ENCODE data around the gene CCDC50.

The CCDC50 gene

GRCh38 chr3:191290311-191291025 lies 38.7 kb upstream of the CCDC50 start:
- CTCF ChIA-PET, result interaction anchor here (0.6 kb wide), 1 partner anchor 63 kb away, joined by 3 read pairs; no protein-coding TSS in a partner anchor
- DNase-seq (ENCODE audit: extremely low spot score), result no peak
- POLR2A ChIA-PET, result no interaction called here
- TF ChIP-seq ARNT (IDR thresholded peaks at IDR 0.05) (no peak), ZNF384 (IDR thresholded peaks at IDR 0.05) (no peak), SP1 (IDR thresholded peaks at IDR 0.05) (no peak), L3MBTL2 (conservative IDR thresholded peaks at IDR 0.05) (no peak), TARDBP (IDR thresholded peaks at IDR 0.05) (no peak), NFRKB (IDR thresholded peaks at IDR 0.05) (no peak), FOXM1 (IDR thresholded peaks at IDR 0.05; ENCODE audit: borderline replicate concordance) (no peak), SUZ12 (IDR thresholded peaks at IDR 0.05) (no peak), ELF4 (IDR thresholded peaks at IDR 0.05) (no peak), HDGF (IDR thresholded peaks at IDR 0.05; ENCODE audit: borderline replicate concordance) (no peak), BHLHE40 (IDR thresholded peaks at IDR 0.05; ENCODE audit: borderline replicate concordance) (no peak)

DNA sequence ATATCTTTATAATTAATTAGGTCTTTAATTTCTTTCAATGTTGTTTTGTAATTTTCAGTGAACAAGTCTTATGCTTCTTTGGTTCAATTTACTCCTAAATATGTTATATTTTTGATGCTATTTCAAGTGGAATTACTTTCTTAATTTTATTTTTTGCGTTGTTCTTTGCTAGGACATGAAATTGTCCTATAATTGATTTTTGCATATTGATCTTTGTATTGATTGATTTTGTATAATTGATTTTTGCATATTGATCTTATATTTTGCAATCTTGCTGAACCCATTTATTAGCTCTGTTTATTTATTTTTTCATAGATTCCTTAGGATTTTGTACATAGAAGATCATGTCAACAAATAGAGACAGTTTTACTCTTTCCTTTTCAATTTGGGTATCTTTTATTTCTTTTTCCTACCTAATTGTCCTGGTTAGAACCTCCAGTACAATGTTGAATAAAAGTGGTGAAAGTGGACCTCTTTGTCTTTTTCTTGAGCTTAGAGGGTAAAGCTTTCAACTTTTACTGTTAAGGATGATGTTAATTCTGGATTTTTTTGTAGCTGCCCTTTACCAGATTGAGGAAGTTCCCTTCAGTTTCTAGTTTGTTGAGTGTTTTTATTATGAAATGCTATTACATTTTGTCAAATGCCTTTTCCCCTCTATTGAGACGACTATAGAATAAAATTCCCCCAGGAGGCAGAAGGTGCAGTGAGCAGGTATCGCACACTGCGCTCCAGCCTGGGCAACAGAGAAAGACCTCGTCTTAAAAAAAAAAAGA lies 36.8 kb upstream of the CCDC50 start:
- ChIA-PET POLR2A (no interaction called here), CTCF (no interaction called here)
- no peak for DNase-seq (ENCODE audit: extremely low spot score)
- no peak for TF ChIP-seq FOXM1 (IDR thresholded peaks at IDR 0.05; ENCODE audit: borderline replicate concordance)
- no peak for TF ChIP-seq ZNF384 (IDR thresholded peaks at IDR 0.05)
- TF ChIP-seq FOXA1 (IDR thresholded peaks at IDR 0.05), result no peak

GRCh38 chr3:191294291-191294690 lies 34.9 kb upstream of the CCDC50 start:
- no peak for TF ChIP-seq FOXA1 (IDR thresholded peaks at IDR 0.05)
- TF ChIP-seq SUZ12 (IDR thresholded peaks at IDR 0.05), result no peak
- TF ChIP-seq, protein P1, sequence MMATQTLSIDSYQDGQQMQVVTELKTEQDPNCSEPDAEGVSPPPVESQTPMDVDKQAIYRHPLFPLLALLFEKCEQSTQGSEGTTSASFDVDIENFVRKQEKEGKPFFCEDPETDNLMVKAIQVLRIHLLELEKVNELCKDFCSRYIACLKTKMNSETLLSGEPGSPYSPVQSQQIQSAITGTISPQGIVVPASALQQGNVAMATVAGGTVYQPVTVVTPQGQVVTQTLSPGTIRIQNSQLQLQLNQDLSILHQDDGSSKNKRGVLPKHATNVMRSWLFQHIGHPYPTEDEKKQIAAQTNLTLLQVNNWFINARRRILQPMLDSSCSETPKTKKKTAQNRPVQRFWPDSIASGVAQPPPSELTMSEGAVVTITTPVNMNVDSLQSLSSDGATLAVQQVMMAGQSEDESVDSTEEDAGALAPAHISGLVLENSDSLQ (IDR thresholded peaks at IDR 0.05), result 0 out of 2 replicates have a peak, but pooled peaks have one; percentile 7
- DNase-seq (ENCODE audit: extremely low spot score), result no peak
- CTCF ChIA-PET, result no interaction called here
- POLR2A ChIA-PET, result no interaction called here

DNA sequence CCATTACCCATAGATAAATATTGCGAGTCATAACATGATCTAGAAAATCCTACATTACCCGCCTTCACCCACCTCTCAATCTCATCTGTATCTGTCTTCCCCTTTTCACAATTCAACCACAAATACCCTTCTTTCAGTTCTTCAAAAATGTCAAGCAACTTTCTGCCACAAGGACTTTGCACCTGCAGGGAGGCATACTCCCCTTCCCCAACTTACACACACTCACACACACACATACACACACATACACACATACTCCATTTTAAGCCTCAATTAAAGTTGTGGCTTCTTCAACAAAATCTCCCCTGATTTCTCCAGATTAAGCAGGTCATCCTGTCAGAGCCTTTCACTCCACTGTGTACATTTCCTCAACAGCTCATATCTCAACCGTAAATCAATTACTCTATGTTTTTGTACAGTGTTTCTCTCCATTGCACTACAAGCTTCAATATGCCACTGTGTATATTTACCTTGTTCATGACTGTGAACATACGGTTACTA lies 33.1 kb upstream of the CCDC50 start:
- ChIA-PET CTCF (no interaction called here), POLR2A (no interaction called here)
- TF ChIP-seq FOXA1 (IDR thresholded peaks at IDR 0.05) (no peak), HDGF (IDR thresholded peaks at IDR 0.05; ENCODE audit: borderline replicate concordance) (no peak), L3MBTL2 (conservative IDR thresholded peaks at IDR 0.05) (no peak), FOXK2 (IDR thresholded peaks at IDR 0.05) (no peak), ARNT (IDR thresholded peaks at IDR 0.05) (no peak), ZNF384 (IDR thresholded peaks at IDR 0.05) (no peak), LEF1 (IDR thresholded peaks at IDR 0.05; ENCODE audit: borderline replicate concordance) (no peak), FOXM1 (IDR thresholded peaks at IDR 0.05; ENCODE audit: borderline replicate concordance) (no peak), SUZ12 (IDR thresholded peaks at IDR 0.05) (no peak), NFRKB (IDR thresholded peaks at IDR 0.05) (no peak), ELF4 (IDR thresholded peaks at IDR 0.05) (no peak), SP1 (IDR thresholded peaks at IDR 0.05) (no peak), BHLHE40 (IDR thresholded peaks at IDR 0.05; ENCODE audit: borderline replicate concordance) (no peak), CTBP1 (IDR thresholded peaks at IDR 0.05; ENCODE audit: borderline replicate concordance) (no peak), TARDBP (IDR thresholded peaks at IDR 0.05) (no peak)
- TF ChIP-seq, protein P1 (IDR thresholded peaks at IDR 0.05), result no peak
- no peak for DNase-seq (ENCODE audit: extremely low spot score)

DNA sequence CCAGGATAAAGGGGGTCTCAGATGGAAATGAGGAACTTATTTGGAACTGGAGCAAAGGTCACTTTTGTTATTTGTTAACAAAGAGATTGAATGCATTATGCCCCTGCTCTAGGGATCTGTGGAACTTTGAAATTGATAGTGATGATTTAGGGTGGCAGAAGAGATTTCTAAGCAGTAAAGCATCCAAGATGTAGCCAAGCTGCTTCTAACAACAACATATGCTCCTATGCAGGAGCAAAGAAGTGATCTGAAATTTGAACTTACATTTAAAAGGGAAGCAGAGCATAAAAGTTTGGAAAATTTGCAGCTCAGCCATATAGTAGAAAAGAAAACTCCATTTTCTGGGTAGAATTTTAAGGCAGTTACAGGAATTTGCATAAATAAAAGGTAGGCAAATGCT lies 30.3 kb upstream of the CCDC50 start:
- POLR2A ChIA-PET, result no interaction called here
- CTCF ChIA-PET, result no interaction called here
- no peak for DNase-seq (ENCODE audit: extremely low spot score)
- TF ChIP-seq CTBP1 (IDR thresholded peaks at IDR 0.05; ENCODE audit: borderline replicate concordance) (no peak), L3MBTL2 (conservative IDR thresholded peaks at IDR 0.05) (no peak), FOXM1 (IDR thresholded peaks at IDR 0.05; ENCODE audit: borderline replicate concordance) (no peak), ZNF384 (IDR thresholded peaks at IDR 0.05) (no peak), BHLHE40 (IDR thresholded peaks at IDR 0.05; ENCODE audit: borderline replicate concordance) (no peak), ARNT (IDR thresholded peaks at IDR 0.05) (no peak), LEF1 (IDR thresholded peaks at IDR 0.05; ENCODE audit: borderline replicate concordance) (no peak), TARDBP (IDR thresholded peaks at IDR 0.05) (no peak), FOXK2 (IDR thresholded peaks at IDR 0.05) (no peak)
- TF ChIP-seq, protein P1 (IDR thresholded peaks at IDR 0.05), result no peak

- TF ChIP-seq FOXM1 (IDR thresholded peaks at IDR 0.05; ENCODE audit: borderline replicate concordance), result no peak
- no peak for TF ChIP-seq FOXA1 (IDR thresholded peaks at IDR 0.05)
- no peak for TF ChIP-seq ZNF384 (IDR thresholded peaks at IDR 0.05)
- TF ChIP-seq, protein P1 (IDR thresholded peaks at IDR 0.05), result no peak
- TF ChIP-seq SP1 (IDR thresholded peaks at IDR 0.05), result no peak
- TF ChIP-seq SUZ12 (IDR thresholded peaks at IDR 0.05), result no peak
- no peak for TF ChIP-seq NFRKB (IDR thresholded peaks at IDR 0.05)
- no peak for TF ChIP-seq BHLHE40 (IDR thresholded peaks at IDR 0.05; ENCODE audit: borderline replicate concordance)
- TF ChIP-seq LEF1 (IDR thresholded peaks at IDR 0.05; ENCODE audit: borderline replicate concordance), result no peak
- TF ChIP-seq TARDBP (IDR thresholded peaks at IDR 0.05), result no peak
- TF ChIP-seq L3MBTL2 (conservative IDR thresholded peaks at IDR 0.05), result no peak
- no peak for TF ChIP-seq ARNT (IDR thresholded peaks at IDR 0.05)
- TF ChIP-seq ELF4 (IDR thresholded peaks at IDR 0.05), result no peak
- TF ChIP-seq CTBP1 (IDR thresholded peaks at IDR 0.05; ENCODE audit: borderline replicate concordance), result no peak
- no peak for TF ChIP-seq FOXK2 (IDR thresholded peaks at IDR 0.05)
- TF ChIP-seq HDGF (IDR thresholded peaks at IDR 0.05; ENCODE audit: borderline replicate concordance), result no peak
- CTCF ChIA-PET, result no interaction called here
- POLR2A ChIA-PET, result interaction anchor here (1.1 kb wide), 1 partner anchor 29 kb away, joined by 4 read pairs; the partner anchor contains the start of gene CCDC50
- DNase-seq (ENCODE audit: extremely low spot score), result no peak
Measured at GRCh38 chr3:191300422-191300821, 28.8 kb upstream of the CCDC50 start.

Data from HEK293T (cell line).